Fibroblast of the aortic adventitia (primary cell): ENCODE measurements around the gene KCNH6. TPM values are rescaled to one million over a fixed set of nuclear protein-coding genes. Genes with fewer than 3 reads are reported as not detected.

Experiments
- DNase-seq: peaks from one replicate; pipeline ENCODE4 v3.0.0-alpha.2; 2010; ENCODE audit warnings: low read depth
- H3K4me3 ChIP-seq: 2 replicates; pipeline ENCODE4 v1.5.1; 2011; ENCODE audit warnings: low read depth, mild to moderate bottlenecking, control low read depth, low read length, moderate library complexity
- CTCF ChIP-seq: IDR thresholded peaks from 2 replicates; pipeline ENCODE4 v1.5.1; 2011; ENCODE audit warnings: mild to moderate bottlenecking, low read length, control low read depth, inconsistent platforms; ENCODE audit not compliant: insufficient read depth
- small RNA-seq: library from RNA; depleted of rRNA; stranded (forward); fragments of <200 nt; gene quantifications from one replicate; pipeline ENCODE3, GENCODE V24; 2012
- total RNA-seq: library from RNA; depleted of rRNA; stranded (reverse); fragments of >200 nt; gene quantifications from 2 replicates; pipeline ENCODE4 v1.2.3, GENCODE V29; 2012; ENCODE audit warnings: low replicate concordance

The KCNH6 gene
- total RNA-seq, 1 donor: not detected

- no peak overlapping the region for H3K4me3 ChIP-seq
- no peak for DNase-seq
- no peak for TF ChIP-seq CTCF
Measured at GRCh38 chr17:63587770-63588169, 64.6 kb downstream of the KCNH6 start.

- H3K4me3 ChIP-seq: no peak overlapping the region
- no peak for DNase-seq
- no peak for TF ChIP-seq CTCF
Measured at GRCh38 chr17:63588797-63589196, 65.6 kb downstream of the KCNH6 start.

GRCh38 chr17:63589646-63590045 is 66.5 kb downstream of the KCNH6 start:
- no peak for DNase-seq
- no peak for TF ChIP-seq CTCF
- H3K4me3 ChIP-seq: no peak overlapping the region

DNA sequence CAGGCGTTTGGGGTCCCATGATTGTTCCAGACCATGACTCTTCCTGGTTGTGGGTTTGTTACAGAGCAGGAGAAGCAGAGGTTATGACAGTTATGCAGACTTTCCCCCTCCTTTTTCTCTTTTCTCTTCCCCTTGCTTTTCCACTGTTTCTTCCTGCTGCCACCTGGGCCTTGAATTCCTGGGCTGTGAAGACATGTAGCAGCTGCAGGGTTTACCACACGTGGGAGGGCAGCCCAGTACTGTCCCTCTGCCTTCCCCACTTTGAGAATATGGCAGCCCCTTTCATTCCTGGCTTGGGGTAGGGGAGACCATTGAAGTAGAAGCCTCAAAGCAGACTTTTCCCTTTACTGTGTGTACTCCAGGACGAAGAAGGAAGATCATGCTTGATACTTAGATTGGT is 69.6 kb downstream of the KCNH6 start:
- TF ChIP-seq CTCF: no peak
- DNase-seq: no peak
- H3K4me3 ChIP-seq: no peak overlapping the region

DNA sequence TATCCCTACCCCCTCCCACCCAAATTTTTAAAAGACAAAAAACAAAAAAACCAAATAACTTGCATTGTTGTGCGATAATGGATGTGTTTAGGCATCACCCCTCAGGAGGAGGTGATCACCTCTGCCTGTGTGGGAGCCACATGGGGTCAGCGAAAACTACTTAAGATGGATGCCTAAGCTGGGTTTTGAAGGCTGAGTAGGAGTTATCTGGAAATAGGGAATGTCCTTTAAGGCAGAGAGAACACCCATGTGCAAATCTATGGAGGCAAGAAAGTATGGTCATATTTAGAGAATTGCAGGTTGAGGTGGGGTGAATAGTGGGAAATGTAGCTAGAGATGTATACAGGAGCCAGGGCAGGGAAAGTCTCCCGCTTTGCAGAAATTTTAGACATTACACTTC is 72.0 kb downstream of the KCNH6 start:
- no peak for DNase-seq
- no peak for TF ChIP-seq CTCF

More for the DNA sequence above, 72.0 kb downstream of the KCNH6 start:
- no peak overlapping the region for H3K4me3 ChIP-seq

Small RNA genes lying within 50 kb of the gene (small RNA-seq; reads per million reads assigned to genes)
- gene RNU6-288P: not detected

Other genes starting within 250 kb of the KCNH6 start
- gene CYB561, start 77.1 kb upstream of the KCNH6 start, total RNA-seq: 16.4 and 29.5 TPM in 2 replicates
- gene ACE, start 46.3 kb upstream of the KCNH6 start, total RNA-seq: 16.9 and 24.3 TPM in 2 replicates
- 28.5 and 31.5 TPM in 2 replicates for gene DCAF7, start 27.1 kb downstream of the KCNH6 start, total RNA-seq
- 16.1 and 20.3 TPM in 2 replicates for gene TACO1, start 77.5 kb downstream of the KCNH6 start, total RNA-seq
- 25.0 and 37.4 TPM in 2 replicates for gene MAP3K3, start 99.1 kb downstream of the KCNH6 start, total RNA-seq
- gene LIMD2, start 176.8 kb downstream of the KCNH6 start, total RNA-seq: 2.8 and 10.9 TPM in 2 replicates
- 36.4 and 39.5 TPM in 2 replicates for gene STRADA, start 218.4 kb downstream of the KCNH6 start, total RNA-seq